PC-3 (cell line): Measurements from ENCODE around the gene PLCE1. TPM values are rescaled to one million over a fixed set of nuclear protein-coding genes. Genes with fewer than 3 reads are reported as not detected.
A peak's percentile ranks its signal among the peaks of the same experiment; 100 is the strongest.

Experiments
- ATAC-seq: fragments of 200-7000 bp; cut with Tn5 transposase; 2 replicates; pipeline ENCODE4 v1.9.1; 2020; ENCODE audit warnings: mild to moderate bottlenecking, moderate library complexity
- BruUV-seq: library from RNA; stranded (reverse); fragments of 400-500 nt; replicated peaks from 2 replicates; lab custom pipeline; 2021; lab: Mats Ljungman, UMichigan
- CTCF ChIA-PET: fragments of 300-600 bp; sonication (Branson Sonifier 250); formaldehyde crosslinking; loops from one replicate; lab custom pipeline; 2022; ENCODE audit warnings: antibody characterized with exemption; lab: Charles Lee
- POLR2A ChIA-PET: fragments of 300-600 bp; sonication (Branson Sonifier 250); formaldehyde crosslinking; loops from one replicate; lab custom pipeline; 2022; ENCODE audit warnings: antibody characterized with exemption; ENCODE audit not compliant: unreplicated experiment; lab: Charles Lee
- DNase-seq: peaks from one replicate; pipeline ENCODE4 v3.0.0-alpha.2; 2015
- H2AFZ ChIP-seq: fragments of 300-600 bp; sonication (generic); 2 replicates; pipeline ENCODE4 v1.6.0; 2016; ENCODE audit warnings: antibody characterized with exemption, low read length
- H3F3A ChIP-seq: fragments of 300-600 bp; sonication (generic); one replicate; pipeline ENCODE4 v1.6.0; 2017; ENCODE audit warnings: antibody characterized with exemption, low read length, control low read depth, mild to moderate bottlenecking; ENCODE audit not compliant: unreplicated experiment
- H3K27ac ChIP-seq: fragments of 300-600 bp; sonication (generic); 2 replicates; pipeline ENCODE4 v1.5.1; 2016; ENCODE audit warnings: mild to moderate bottlenecking, low read length
- H3K27me3 ChIP-seq: fragments of 300-600 bp; sonication (generic); 2 replicates; pipeline ENCODE4 v1.6.1; 2016; ENCODE audit warnings: low read length, mixed read lengths
- H3K36me3 ChIP-seq: fragments of 300-600 bp; sonication (generic); 2 replicates; pipeline ENCODE4 v1.6.1; 2016; ENCODE audit warnings: low read depth, mixed run types, low read length, mixed read lengths
- H3K4me1 ChIP-seq: fragments of 300-600 bp; sonication (generic); 2 replicates; pipeline ENCODE4 v1.5.1; 2016; ENCODE audit warnings: low read length; ENCODE audit not compliant: insufficient read depth
- H3K4me2 ChIP-seq: fragments of 300-600 bp; sonication (generic); 2 replicates; pipeline ENCODE4 v1.6.0; 2016; ENCODE audit warnings: low read length
- H3K4me3 ChIP-seq: fragments of 300-600 bp; sonication (generic); 2 replicates; pipeline ENCODE4 v1.5.1; 2016; ENCODE audit warnings: mild to moderate bottlenecking, low read length, mixed read lengths
- H3K79me2 ChIP-seq: fragments of 300-600 bp; sonication (generic); 2 replicates; pipeline ENCODE4 v1.6.1; 2017; ENCODE audit warnings: low read length, mixed read lengths
- H3K9ac ChIP-seq: fragments of 300-600 bp; sonication (generic); 2 replicates; pipeline ENCODE4 v1.6.0; 2016; ENCODE audit warnings: mild to moderate bottlenecking, low read length
- H3K9me2 ChIP-seq: fragments of 300-600 bp; sonication (generic); replicated peaks from 2 replicates; pipeline ENCODE4 v1.6.1; 2016; ENCODE audit warnings: mixed run types, low read length, mixed read lengths
- H3K9me3 ChIP-seq: fragments of 300-600 bp; sonication (generic); 2 replicates; pipeline ENCODE4 v1.6.1; 2016; ENCODE audit warnings: low read length, mixed read lengths
- H4K20me1 ChIP-seq: fragments of 300-600 bp; sonication (generic); 2 replicates; pipeline ENCODE4 v1.6.1; 2016; ENCODE audit warnings: low read length, mixed read lengths
- EZH2 ChIP-seq: fragments of 300-600 bp; sonication (generic); IDR thresholded peaks from one replicate; pipeline ENCODE4 v1.6.1; 2017; ENCODE audit warnings: antibody characterized with exemption, mild to moderate bottlenecking, low read length; ENCODE audit not compliant: unreplicated experiment
- EZH2phosphoT487 ChIP-seq: fragments of 300-600 bp; sonication (generic); IDR thresholded peaks from 2 replicates; pipeline ENCODE4 v1.6.1; 2018; ENCODE audit warnings: mild to moderate bottlenecking, antibody characterized with exemption, low read length, borderline replicate concordance
- intact Hi-C: fragments of 100-400 bp; cut with micrococcal nuclease; formaldehyde crosslinking; loops from 2 replicates; pipeline ENCODE4 v1.9.0; 2023
- total RNA-seq: library from RNA; depleted of rRNA; stranded (reverse); fragments of >200 nt; gene quantifications from 2 replicates; pipeline ENCODE4 v1.2.3, GENCODE V29; 2014
- TF ChIP-seq, protein P1 (sequence below): fragments of 300-600 bp; sonication (generic); conservative IDR thresholded peaks from 2 replicates; pipeline ENCODE4 v1.5.1; 2017; ENCODE audit warnings: antibody characterized with exemption, low read depth, mild to moderate bottlenecking, low read length

PLCE1 gene
- total RNA-seq, 1 experiment from 2014 or later = 11.4 TPM

DNA sequence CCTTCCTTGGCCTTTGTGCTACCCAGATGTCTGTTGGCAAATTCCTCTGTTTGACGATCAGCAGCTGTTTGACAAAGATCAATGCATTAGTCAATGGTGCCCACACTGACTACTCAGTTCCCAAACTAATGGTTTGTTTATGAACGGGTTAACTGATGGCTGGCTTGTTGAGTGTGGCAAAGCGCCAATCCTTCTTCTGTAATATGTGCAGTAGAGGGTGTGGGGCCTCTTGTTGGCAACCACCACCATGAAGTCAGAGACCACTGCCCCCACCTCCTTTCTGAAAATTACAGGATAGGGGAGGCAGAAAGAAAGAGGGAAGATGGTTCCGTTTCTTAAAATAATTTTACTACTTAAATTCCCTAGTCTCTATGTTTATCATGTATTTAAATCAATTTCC lies 2.6 kb upstream of the PLCE1 start:
- ChIA-PET CTCF (no interaction called here), POLR2A (no interaction called here)
- Histone ChIP-seq H3K4me1 (peaks cover 38% of the 10 kb centered on the region), H4K20me1 (no peaks in the 10 kb centered on the region), H3K27ac (no peak overlapping the region), H2AFZ (no peak overlapping the region), H3K4me3 (no peak overlapping the region), H3F3A (peaks cover 5% of the 10 kb centered on the region), H3K79me2 (peaks cover 20% of the 10 kb centered on the region), H3K9ac (no peak overlapping the region), H3K27me3 (no peaks in the 10 kb centered on the region), H3K4me2 (no peak overlapping the region; the same call in 1 of the 2 replicates), H3K9me2 (no peaks in the 10 kb centered on the region), H3K36me3 (no peaks in the 10 kb centered on the region), H3K9me3 (no peaks in the 10 kb centered on the region)
- TF ChIP-seq EZH2 (no peak), EZH2phosphoT487 (no peak)
- TF ChIP-seq, protein P1, sequence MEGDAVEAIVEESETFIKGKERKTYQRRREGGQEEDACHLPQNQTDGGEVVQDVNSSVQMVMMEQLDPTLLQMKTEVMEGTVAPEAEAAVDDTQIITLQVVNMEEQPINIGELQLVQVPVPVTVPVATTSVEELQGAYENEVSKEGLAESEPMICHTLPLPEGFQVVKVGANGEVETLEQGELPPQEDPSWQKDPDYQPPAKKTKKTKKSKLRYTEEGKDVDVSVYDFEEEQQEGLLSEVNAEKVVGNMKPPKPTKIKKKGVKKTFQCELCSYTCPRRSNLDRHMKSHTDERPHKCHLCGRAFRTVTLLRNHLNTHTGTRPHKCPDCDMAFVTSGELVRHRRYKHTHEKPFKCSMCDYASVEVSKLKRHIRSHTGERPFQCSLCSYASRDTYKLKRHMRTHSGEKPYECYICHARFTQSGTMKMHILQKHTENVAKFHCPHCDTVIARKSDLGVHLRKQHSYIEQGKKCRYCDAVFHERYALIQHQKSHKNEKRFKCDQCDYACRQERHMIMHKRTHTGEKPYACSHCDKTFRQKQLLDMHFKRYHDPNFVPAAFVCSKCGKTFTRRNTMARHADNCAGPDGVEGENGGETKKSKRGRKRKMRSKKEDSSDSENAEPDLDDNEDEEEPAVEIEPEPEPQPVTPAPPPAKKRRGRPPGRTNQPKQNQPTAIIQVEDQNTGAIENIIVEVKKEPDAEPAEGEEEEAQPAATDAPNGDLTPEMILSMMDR = no peak
- intact Hi-C loops = loop anchor here (1.0 to 5.0 kb wide), 2 partner anchors 51 to 74 kb away; no protein-coding TSS in a partner anchor
- DNase-seq (no peak), ATAC-seq (no peak)
- BruUV-seq = no TSS peak

DNA sequence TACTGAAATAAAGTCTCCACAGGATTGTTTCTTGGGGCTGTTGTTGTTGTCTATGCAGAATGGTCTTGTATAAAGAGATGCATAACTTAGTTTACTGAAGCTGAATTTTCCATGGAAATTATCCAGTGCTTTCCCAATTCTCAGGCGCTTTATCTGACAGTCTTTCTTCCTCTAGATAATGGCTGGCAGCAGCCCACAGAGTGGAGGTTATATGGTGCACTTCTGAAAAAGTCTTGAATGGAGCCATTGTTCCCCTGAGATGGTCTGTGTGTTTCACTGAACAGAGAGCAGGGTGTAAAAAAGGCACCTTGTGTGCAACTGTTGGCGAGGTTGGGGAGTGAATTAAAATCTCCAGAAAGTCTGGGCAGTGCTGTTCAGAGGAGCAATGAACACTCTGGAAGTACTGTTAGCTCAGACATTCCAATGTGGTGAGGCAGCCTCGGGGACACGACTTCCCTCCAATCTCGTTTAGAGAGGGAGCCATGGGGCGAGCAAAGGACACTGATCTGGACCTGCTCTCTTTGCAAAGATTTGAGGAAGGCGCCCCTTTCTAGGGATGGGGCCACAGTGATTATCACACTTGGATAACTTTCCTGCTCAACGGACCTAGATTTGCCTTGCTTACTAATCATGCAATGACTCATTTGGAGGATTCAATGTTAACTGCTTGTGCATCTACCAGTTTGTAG lies 2.0 kb upstream of the PLCE1 start:
- no peaks in the 10 kb centered on the region for H3K9me3 ChIP-seq
- TF ChIP-seq, protein P1 = no peak
- TF ChIP-seq EZH2phosphoT487 (no peak), EZH2 (no peak)
- ChIA-PET CTCF (interaction anchor here (0.8 to 1.0 kb wide), 2 partner anchors 75 to 170 kb away, joined by 4 to 8 read pairs; no protein-coding TSS in a partner anchor), POLR2A (no interaction called here)
- peaks cover 45% of the 10 kb centered on the region for H3K4me1 ChIP-seq
- no peaks in the 10 kb centered on the region for H3K9me2 ChIP-seq
- peak overlapping the region; percentile 51 for H2AFZ ChIP-seq
- H3K9ac ChIP-seq = no peak overlapping the region
- H3K27ac ChIP-seq = peak overlapping the region; percentile 12
- peaks cover 26% of the 10 kb centered on the region for H3K79me2 ChIP-seq
- H4K20me1 ChIP-seq = no peaks in the 10 kb centered on the region
- H3K27me3 ChIP-seq = no peaks in the 10 kb centered on the region
- peak; percentile 41 for ATAC-seq
- BruUV-seq = no TSS peak
- DNase-seq = peak; percentile 79
- intact Hi-C loops = loop anchor here (1.0 to 5.0 kb wide), 2 partner anchors 51 to 74 kb away; no protein-coding TSS in a partner anchor
- no peak overlapping the region; the same call in 1 of the 2 replicates for H3K4me3 ChIP-seq
- H3K36me3 ChIP-seq = no peaks in the 10 kb centered on the region
- peak overlapping the region; percentile 60 for H3K4me2 ChIP-seq
- H3F3A ChIP-seq = peaks cover 5% of the 10 kb centered on the region
